ENCODE results near the gene BMPER.

The BMPER gene

GRCh38 chr7:34057136-34057535 is 151.8 kb downstream of the BMPER start:
- no peak overlapping the region for H3K9ac ChIP-seq (ENCODE audit: low read depth, low read length)
- no peaks in the 10 kb centered on the region for H3K9me3 ChIP-seq (ENCODE audit: control insufficient read depth, insufficient read depth, low read length)
- no peaks in the 10 kb centered on the region; the same call in 1 of the 2 replicates for H3K36me3 ChIP-seq (ENCODE audit: insufficient read depth, low read length)
- peaks cover 19% of the 10 kb centered on the region for H3K4me1 ChIP-seq (ENCODE audit: insufficient read depth, low read length)

- Histone ChIP-seq H3K4me1 (ENCODE audit: insufficient read depth, low read length) (peaks cover 22% of the 10 kb centered on the region), H3K9me3 (ENCODE audit: control insufficient read depth, insufficient read depth, low read length) (no peaks in the 10 kb centered on the region), H3K9ac (ENCODE audit: low read depth, low read length) (no peak overlapping the region), H3K36me3 (ENCODE audit: insufficient read depth, low read length) (no peaks in the 10 kb centered on the region; the same call in 1 of the 2 replicates)
Observed at GRCh38 chr7:34057956-34058355, 152.6 kb downstream of the BMPER start.

DNA sequence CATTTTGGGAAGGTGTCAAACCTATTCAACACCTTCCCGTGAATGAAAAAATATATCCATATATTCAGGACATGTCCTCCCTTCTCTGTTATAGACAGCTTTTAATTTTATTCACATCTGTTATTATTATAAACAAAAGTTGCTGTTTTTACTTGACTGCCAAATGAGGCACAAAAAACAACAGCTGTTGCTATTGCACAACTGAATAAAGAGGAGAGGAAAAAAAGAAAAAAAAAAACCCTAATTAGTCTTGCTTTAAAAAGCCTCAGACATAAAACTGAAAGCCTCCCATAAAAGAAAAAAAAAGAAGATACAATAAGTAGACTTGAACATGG is 153.4 kb downstream of the BMPER start:
- Histone ChIP-seq H3K36me3 (ENCODE audit: insufficient read depth, low read length) (no peaks in the 10 kb centered on the region; the same call in 1 of the 2 replicates), H3K9ac (ENCODE audit: low read depth, low read length) (no peak overlapping the region), H3K9me3 (ENCODE audit: control insufficient read depth, insufficient read depth, low read length) (no peaks in the 10 kb centered on the region), H3K4me1 (ENCODE audit: insufficient read depth, low read length) (peaks cover 22% of the 10 kb centered on the region)

- Histone ChIP-seq H3K4me1 (ENCODE audit: insufficient read depth, low read length) (peaks cover 22% of the 10 kb centered on the region), H3K9me3 (ENCODE audit: control insufficient read depth, insufficient read depth, low read length) (no peaks in the 10 kb centered on the region), H3K36me3 (ENCODE audit: insufficient read depth, low read length) (no peaks in the 10 kb centered on the region; the same call in 1 of the 2 replicates), H3K9ac (ENCODE audit: low read depth, low read length) (no peak overlapping the region)
Observed at GRCh38 chr7:34059136-34059828, 153.9 kb downstream of the BMPER start.

DNA sequence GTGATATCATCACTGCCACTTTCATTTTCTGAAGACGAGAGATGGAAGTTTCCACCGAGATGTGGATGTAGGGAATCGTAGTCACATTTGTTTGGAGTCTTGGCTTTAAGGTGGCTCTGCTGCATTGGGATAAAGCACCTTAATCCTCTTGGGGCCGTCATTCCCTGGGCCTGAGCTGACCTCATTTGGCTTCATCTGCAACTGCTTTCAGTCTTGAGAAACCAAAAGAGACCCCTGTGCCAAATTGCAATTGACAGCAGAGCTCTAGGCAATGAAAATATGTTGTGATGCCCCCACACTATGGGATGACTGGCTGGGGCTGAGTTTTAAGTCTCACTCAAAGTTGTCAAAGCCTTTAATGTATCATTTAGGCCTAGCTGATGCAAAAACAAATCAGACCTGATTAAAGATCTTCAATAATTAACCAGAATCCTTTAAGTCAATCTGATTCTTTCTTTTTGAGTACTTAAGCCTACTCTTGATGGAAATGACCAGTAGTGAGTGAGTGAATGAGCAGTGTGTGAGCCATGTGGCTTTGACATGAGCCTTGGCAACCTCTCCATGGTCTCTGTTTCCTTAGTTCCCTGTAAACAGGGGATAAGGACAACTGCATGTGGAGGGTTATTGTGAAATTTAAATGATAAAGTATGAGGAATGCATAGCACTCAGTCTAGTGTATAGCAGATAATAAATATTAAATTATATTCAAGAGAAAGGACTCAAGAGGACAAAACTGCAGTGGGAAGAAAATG is 155.0 kb downstream of the BMPER start:
- Histone ChIP-seq H3K4me1 (ENCODE audit: insufficient read depth, low read length) (peaks cover 22% of the 10 kb centered on the region), H3K9me3 (ENCODE audit: control insufficient read depth, insufficient read depth, low read length) (no peaks in the 10 kb centered on the region), H3K9ac (ENCODE audit: low read depth, low read length) (no peak overlapping the region), H3K36me3 (ENCODE audit: insufficient read depth, low read length) (no peaks in the 10 kb centered on the region; the same call in 1 of the 2 replicates)

DNA sequence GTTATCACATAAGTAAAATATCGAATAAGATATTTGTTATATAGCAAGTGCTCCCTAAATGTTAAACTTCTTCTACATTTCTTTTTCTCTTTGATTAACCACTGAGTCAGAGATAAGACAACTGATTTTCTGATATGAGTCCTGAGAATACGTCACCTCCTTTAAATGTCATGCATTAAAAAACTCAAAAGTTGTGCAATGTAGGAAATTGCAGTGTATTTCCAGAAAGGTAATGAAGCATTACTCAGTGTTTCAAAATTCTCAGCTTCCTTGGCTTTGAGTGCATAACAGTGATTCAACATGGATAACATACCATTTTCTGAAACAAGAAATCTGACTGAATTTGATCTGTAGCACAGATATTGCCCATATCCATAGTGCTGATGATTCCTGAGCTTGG is 155.8 kb downstream of the BMPER start:
- H3K36me3 ChIP-seq (ENCODE audit: insufficient read depth, low read length), result no peaks in the 10 kb centered on the region; the same call in 1 of the 2 replicates
- H3K9ac ChIP-seq (ENCODE audit: low read depth, low read length), result no peak overlapping the region
- H3K9me3 ChIP-seq (ENCODE audit: control insufficient read depth, insufficient read depth, low read length), result no peaks in the 10 kb centered on the region
- peaks cover 22% of the 10 kb centered on the region for H3K4me1 ChIP-seq (ENCODE audit: insufficient read depth, low read length)

GRCh38 chr7:34062341-34062740 is 157.0 kb downstream of the BMPER start:
- Histone ChIP-seq H3K9ac (ENCODE audit: low read depth, low read length) (no peak overlapping the region), H3K36me3 (ENCODE audit: insufficient read depth, low read length) (no peaks in the 10 kb centered on the region; the same call in 1 of the 2 replicates), H3K4me1 (ENCODE audit: insufficient read depth, low read length) (peaks cover 32% of the 10 kb centered on the region), H3K9me3 (ENCODE audit: control insufficient read depth, insufficient read depth, low read length) (no peaks in the 10 kb centered on the region)

DNA sequence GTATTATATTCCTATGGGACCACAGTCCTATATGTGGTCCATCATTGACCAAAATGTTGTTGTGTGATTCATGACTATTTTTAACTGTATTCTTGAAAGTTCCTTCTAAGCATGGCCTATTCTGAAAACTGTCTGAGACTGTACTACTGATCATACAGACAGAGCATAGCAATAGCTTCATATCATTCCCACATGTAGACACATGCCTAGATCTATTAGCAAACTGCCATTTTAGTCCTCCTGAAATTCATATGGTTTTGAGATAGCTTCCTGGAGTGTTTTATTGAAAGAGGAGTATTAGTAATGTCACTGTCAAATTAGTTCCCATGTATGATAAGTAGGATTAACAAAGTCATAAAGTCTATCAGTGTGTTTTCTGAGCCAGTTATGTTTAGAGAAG is 157.5 kb downstream of the BMPER start:
- no peaks in the 10 kb centered on the region; the same call in 1 of the 2 replicates for H3K36me3 ChIP-seq (ENCODE audit: insufficient read depth, low read length)

DNA sequence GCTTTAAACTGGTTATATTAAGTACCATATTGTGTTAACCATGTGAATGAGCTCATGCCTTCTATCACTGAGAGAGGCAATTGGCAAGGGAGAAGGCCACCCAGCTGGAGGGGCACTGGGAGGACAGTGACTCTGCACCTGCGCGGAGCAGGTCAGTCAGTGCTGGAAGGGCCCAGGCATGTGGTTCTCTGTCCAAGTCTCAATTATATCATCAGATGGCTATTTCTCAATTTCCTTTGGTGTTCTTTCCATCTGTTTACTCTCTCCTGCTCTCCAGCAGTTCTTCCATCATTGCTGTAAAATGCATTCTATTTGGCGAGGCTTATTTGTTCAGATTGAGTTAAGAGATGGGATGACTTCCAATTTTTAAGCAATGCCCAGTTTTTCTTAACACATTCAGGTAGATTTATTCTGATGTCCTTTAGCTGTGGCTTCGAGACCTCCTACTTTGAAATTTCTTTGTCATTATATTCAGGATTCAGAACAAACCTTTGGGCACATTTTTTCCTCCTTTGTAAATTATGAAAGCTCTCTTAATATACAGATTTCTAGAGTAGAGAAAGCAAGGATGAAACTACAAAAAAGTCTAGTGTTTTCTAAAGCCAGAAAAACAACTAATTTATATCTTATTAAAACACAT is 159.3 kb downstream of the BMPER start:
- Histone ChIP-seq H3K4me1 (ENCODE audit: insufficient read depth, low read length) (peaks cover 24% of the 10 kb centered on the region), H3K9ac (ENCODE audit: low read depth, low read length) (no peak overlapping the region), H3K36me3 (ENCODE audit: insufficient read depth, low read length) (no peaks in the 10 kb centered on the region), H3K9me3 (ENCODE audit: control insufficient read depth, insufficient read depth, low read length) (no peaks in the 10 kb centered on the region)

More for the DNA sequence above, 157.5 kb downstream of the BMPER start:
- Histone ChIP-seq H3K4me1 (ENCODE audit: insufficient read depth, low read length) (peaks cover 37% of the 10 kb centered on the region), H3K9me3 (ENCODE audit: control insufficient read depth, insufficient read depth, low read length) (no peaks in the 10 kb centered on the region), H3K9ac (ENCODE audit: low read depth, low read length) (no peak overlapping the region)

DNA sequence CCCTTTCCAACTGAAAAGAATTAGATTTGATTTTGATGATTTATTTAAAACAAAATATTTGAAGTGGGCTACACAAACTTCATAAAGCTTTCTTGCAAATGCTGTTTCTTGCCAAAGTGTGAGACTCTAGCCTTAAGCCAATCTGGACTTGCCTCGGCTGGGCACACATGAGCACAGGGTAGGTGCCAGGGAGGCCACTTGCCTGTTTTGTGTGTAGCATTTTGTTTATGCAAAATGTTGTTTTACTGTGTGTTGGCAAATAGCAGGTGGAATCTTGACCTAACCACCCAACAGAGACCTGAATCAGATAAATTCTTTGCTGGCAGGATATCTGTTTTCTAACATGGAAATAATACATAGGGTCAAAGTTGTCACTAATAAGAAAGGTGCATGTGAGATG is 161.1 kb downstream of the BMPER start:
- Histone ChIP-seq H3K4me1 (ENCODE audit: insufficient read depth, low read length) (peaks cover 18% of the 10 kb centered on the region), H3K9me3 (ENCODE audit: control insufficient read depth, insufficient read depth, low read length) (no peaks in the 10 kb centered on the region), H3K9ac (ENCODE audit: low read depth, low read length) (no peak overlapping the region), H3K36me3 (ENCODE audit: insufficient read depth, low read length) (no peaks in the 10 kb centered on the region)

DNA sequence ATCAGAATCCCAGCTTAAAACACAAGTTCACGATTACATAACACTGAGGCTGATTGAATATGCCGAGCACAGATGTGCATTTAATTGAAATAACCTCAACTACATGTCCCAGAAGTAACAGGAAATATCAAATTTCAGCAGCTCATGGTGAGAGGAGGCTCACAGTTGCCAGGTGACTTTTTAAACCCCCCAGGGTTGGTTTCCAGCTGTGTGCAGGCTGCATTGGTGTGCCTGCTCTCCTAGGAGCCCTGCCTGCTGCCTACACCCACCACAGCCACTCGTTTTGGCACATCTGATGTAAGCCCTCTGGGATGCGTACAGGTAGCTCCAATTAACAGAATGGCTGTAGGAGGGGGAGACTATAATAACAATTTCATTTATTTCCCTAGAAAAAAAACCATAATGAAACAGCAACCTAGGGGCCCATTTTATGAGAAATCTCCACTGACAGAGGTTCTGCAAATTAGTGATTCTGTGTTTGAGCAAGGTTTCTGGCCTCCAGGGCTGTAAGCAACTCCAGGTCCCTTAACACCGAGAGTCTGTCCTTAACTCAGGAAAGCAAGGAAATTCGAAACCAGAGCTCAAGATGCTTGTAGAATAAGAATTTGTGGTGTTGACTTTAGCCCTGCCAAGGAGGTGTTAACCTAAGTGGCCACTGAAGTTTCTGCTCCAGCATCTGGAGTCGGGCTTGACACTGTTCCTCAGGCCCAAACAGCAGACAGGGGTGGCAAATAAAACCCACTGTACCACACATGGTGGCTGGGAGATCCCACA is 161.9 kb downstream of the BMPER start:
- no peak overlapping the region for H3K9ac ChIP-seq (ENCODE audit: low read depth, low read length)
- H3K36me3 ChIP-seq (ENCODE audit: insufficient read depth, low read length), result no peaks in the 10 kb centered on the region
- H3K4me1 ChIP-seq (ENCODE audit: insufficient read depth, low read length), result peaks cover 18% of the 10 kb centered on the region
- H3K9me3 ChIP-seq (ENCODE audit: control insufficient read depth, insufficient read depth, low read length), result no peaks in the 10 kb centered on the region

- Histone ChIP-seq H3K9me3 (ENCODE audit: control insufficient read depth, insufficient read depth, low read length) (no peaks in the 10 kb centered on the region), H3K36me3 (ENCODE audit: insufficient read depth, low read length) (no peaks in the 10 kb centered on the region; the same call in 1 of the 2 replicates), H3K4me1 (ENCODE audit: insufficient read depth, low read length) (peaks cover 15% of the 10 kb centered on the region), H3K9ac (ENCODE audit: low read depth, low read length) (no peak overlapping the region)
Observed at GRCh38 chr7:34069676-34070075, 164.3 kb downstream of the BMPER start.

DNA sequence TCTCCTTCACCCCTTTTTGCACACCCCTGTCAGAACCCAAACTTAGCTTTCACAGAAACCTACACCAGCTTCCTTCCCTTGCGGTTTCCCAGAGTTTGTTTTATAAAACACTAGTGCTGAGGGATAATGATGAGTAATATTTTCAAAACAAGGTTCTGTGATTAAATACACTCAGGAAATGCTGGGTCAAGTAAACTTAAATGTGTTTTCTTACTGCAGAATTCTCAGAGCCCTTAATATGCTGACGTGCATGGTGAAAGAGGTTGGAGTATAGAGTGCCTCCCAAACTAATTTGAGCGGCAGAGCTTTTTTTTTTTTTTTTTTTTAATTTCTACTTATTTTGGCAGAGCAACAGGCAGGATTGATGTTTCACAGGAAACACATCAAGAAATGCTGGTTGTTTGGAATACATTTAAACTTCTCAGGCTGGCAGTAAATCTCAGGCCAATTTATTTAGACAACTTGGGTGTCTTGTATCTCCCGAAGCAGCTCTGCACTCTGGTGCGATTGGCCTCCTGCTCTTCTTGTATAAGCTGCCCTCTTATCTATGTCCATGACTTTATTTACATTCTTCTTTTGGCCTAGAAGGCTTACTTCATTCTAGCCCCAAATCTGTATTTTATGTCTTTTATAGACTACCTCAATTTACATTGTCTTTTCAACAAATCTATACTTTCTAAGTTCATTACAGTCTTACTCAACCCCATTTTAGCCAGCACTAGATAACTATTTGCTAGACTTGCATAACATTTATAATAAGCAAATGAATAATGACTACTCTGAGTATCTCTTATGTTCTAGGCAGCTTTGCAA is 165.4 kb downstream of the BMPER start:
- no peaks in the 10 kb centered on the region for H3K9me3 ChIP-seq (ENCODE audit: control insufficient read depth, insufficient read depth, low read length)
- no peak overlapping the region for H3K9ac ChIP-seq (ENCODE audit: low read depth, low read length)
- H3K4me1 ChIP-seq (ENCODE audit: insufficient read depth, low read length), result peaks cover 16% of the 10 kb centered on the region
- no peaks in the 10 kb centered on the region; the same call in 1 of the 2 replicates for H3K36me3 ChIP-seq (ENCODE audit: insufficient read depth, low read length)
